Esophagus squamous epithelium (tissue), 4 donors: ENCODE results near the gene HHATL.

Source experiments
- CTCF ChIP-seq, 6 experiments: fragments of 450-650 bp in 4 of 6; fragments of 200-600 bp in 2 of 6; sonication (generic) in 2 of 6; IDR thresholded peaks; one replicate each; pipeline ENCODE4 v1.5.1; 2016 to 2019; ENCODE audit warnings: antibody characterized with exemption in 6 of 6, mild to moderate bottlenecking in 4 of 6, moderate library complexity in 4 of 6
- POLR2A ChIP-seq, 4 donors: fragments of 450-650 bp; IDR thresholded peaks; one replicate each; pipeline ENCODE4 v1.6.1; 2017; ENCODE audit warnings: antibody characterized with exemption in 4 of 4, mild to moderate bottlenecking in 4 of 4, moderate library complexity in 3 of 4

DNA sequence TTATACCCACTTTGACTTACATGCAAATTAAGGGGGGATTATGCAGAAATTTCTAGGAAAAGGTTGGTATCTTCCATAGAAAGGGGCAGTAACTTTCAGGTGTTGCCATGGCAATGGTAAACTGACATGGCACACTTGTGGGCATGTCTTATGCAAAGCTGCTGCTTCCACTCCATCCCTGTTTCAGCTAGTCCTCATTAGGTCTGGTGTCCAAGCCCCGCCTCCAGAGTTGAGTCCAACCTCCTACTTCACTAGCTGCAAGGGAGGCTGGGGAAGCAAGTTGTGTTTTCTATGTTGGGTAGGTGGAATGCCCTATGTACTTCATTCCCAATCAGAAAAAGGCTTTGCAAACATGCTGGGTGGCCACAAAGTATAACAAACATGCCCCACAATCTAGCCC, 31.9 kb downstream of the HHATL start:
- no peak for TF ChIP-seq CTCF (IDR thresholded peaks at IDR 0.05)
- TF ChIP-seq POLR2A (IDR thresholded peaks at IDR 0.05) = no peak
